Measurements from ENCODE around the gene LOXL3.

Gene LOXL3

DNA sequence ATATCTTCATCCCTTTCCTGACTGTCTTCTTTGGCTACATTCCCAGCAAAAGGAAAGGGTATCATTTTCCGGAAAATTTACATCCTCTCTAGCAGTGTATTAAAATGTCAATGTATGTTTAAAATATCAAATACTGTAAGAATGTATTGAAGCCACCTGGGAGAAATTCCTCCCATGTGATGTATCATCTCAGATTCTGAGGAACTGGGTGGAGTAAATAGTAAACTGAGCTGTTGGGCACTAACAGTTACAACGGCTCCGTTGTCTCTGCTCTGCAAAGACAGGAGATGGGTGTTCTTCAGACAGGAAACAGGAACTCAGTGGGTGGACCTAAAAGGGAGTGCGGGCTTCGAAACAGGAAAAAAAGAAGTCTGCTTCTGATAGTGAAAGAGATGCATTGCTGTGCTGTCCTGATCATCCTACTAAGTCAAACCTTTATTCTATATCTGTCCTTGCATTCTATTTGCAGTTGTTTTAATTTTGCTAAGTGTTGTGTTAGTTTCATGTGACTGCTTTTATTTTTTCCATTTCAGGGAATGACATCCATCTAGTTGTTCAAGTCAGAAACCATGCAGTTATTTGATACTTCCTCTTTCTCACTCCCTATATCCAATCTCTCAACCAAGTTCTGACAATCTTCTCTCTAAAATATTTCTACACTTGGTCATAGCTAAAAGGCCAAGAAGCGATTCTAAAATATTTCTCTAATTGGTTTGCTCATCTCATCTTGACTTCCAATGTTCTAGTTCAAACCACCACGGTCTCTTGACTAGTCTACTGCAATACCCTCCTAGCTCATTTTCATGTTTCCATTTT lies 20.2 kb upstream of the LOXL3 start:
- H3K4me3 ChIP-seq (ENCODE audit: severe bottlenecking) = no peak overlapping the region
- ATAC-seq (ENCODE audit: low read depth) = peak; percentile 98
- no peak for DNase-seq (ENCODE audit: low spot score)
- no peaks in the 10 kb centered on the region for H3K27me3 ChIP-seq (ENCODE audit: insufficient read depth, poor library complexity, severe bottlenecking)
- H3K9me3 ChIP-seq (ENCODE audit: severe bottlenecking) = no peaks in the 10 kb centered on the region
- no peaks in the 10 kb centered on the region for H3K36me3 ChIP-seq (ENCODE audit: low read depth)
- peaks cover 14% of the 10 kb centered on the region for H3K4me1 ChIP-seq (ENCODE audit: insufficient read depth, poor library complexity, severe bottlenecking)
- TF ChIP-seq, protein P1, sequence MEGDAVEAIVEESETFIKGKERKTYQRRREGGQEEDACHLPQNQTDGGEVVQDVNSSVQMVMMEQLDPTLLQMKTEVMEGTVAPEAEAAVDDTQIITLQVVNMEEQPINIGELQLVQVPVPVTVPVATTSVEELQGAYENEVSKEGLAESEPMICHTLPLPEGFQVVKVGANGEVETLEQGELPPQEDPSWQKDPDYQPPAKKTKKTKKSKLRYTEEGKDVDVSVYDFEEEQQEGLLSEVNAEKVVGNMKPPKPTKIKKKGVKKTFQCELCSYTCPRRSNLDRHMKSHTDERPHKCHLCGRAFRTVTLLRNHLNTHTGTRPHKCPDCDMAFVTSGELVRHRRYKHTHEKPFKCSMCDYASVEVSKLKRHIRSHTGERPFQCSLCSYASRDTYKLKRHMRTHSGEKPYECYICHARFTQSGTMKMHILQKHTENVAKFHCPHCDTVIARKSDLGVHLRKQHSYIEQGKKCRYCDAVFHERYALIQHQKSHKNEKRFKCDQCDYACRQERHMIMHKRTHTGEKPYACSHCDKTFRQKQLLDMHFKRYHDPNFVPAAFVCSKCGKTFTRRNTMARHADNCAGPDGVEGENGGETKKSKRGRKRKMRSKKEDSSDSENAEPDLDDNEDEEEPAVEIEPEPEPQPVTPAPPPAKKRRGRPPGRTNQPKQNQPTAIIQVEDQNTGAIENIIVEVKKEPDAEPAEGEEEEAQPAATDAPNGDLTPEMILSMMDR (IDR thresholded peaks at IDR 0.05; ENCODE audit: poor library complexity, severe bottlenecking) = no peak
- H3K27ac ChIP-seq (ENCODE audit: poor library complexity, severe bottlenecking) = peak overlapping the region; percentile 89

DNA sequence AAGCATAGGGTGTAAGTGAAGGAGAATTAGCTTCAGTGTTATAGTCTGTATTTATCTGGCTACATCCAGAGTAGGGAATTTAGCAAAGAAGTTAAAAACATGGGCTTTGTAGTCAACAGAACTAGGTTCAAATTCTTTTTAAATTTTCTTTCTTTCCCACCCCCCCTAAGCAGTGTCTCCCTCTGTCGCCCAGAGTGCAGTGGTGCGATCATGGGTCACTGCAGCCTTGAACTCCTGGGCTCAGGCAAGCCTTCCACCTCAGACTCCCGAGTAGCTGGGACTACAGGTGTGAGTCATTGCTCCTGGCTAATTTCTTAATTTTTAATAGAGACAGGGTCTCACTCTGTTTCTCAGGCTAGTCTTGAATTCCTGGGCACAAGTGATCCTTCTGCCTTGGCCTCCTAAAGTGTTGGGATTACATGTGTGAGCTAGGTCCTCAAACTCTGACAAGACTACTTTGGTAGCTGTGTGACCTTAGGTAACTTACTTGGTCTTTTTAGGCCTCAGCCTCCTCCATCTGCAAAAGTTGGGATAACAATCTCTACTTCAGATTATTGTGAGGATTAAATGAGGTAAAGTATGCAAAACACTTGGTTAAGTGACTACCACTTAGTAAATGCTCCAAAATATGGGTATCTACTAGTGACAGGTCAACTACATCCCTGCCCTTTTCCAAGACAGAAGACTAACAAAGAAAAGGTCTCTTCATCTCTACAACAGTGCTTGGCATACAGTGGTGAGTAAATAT lies 18.6 kb upstream of the LOXL3 start:
- ATAC-seq (ENCODE audit: low read depth) (no peak), DNase-seq (ENCODE audit: low spot score) (no peak)
- H3K27me3 ChIP-seq (ENCODE audit: insufficient read depth, poor library complexity, severe bottlenecking) = no peaks in the 10 kb centered on the region
- TF ChIP-seq, protein P1 (IDR thresholded peaks at IDR 0.05; ENCODE audit: poor library complexity, severe bottlenecking) = no peak
- H3K27ac ChIP-seq (ENCODE audit: poor library complexity, severe bottlenecking) = peak overlapping the region; percentile 89
- no peaks in the 10 kb centered on the region for H3K9me3 ChIP-seq (ENCODE audit: severe bottlenecking)
- no peak overlapping the region for H3K4me3 ChIP-seq (ENCODE audit: severe bottlenecking)
- H3K4me1 ChIP-seq (ENCODE audit: insufficient read depth, poor library complexity, severe bottlenecking) = peaks cover 28% of the 10 kb centered on the region
- H3K36me3 ChIP-seq (ENCODE audit: low read depth) = no peaks in the 10 kb centered on the region

DNA sequence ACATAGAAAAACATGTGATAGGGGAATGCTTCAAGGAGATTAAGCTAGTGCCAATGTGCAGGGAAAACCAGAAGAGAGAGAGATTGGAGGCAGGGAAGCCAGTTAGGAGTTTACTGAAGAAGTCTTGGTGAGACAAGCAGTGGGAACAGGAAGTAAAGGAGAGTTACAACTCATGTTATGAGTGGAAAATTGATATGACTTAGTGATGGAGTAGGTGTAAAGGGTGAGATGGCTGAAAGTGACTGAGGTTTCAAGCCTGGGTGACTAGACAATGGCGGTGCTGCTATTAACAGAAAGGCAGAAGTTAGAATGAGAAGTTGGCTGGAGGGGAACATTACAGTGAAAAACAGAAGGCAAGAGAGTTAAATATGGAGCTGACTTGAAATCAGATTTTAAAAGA lies 17.3 kb upstream of the LOXL3 start:
- DNase-seq (ENCODE audit: low spot score) (no peak), ATAC-seq (ENCODE audit: low read depth) (no peak)
- Histone ChIP-seq H3K27ac (ENCODE audit: poor library complexity, severe bottlenecking) (no peak overlapping the region), H3K36me3 (ENCODE audit: low read depth) (no peaks in the 10 kb centered on the region), H3K27me3 (ENCODE audit: insufficient read depth, poor library complexity, severe bottlenecking) (no peaks in the 10 kb centered on the region), H3K4me3 (ENCODE audit: severe bottlenecking) (no peak overlapping the region), H3K9me3 (ENCODE audit: severe bottlenecking) (no peaks in the 10 kb centered on the region), H3K4me1 (ENCODE audit: insufficient read depth, poor library complexity, severe bottlenecking) (peaks cover 38% of the 10 kb centered on the region)
- TF ChIP-seq, protein P1 (IDR thresholded peaks at IDR 0.05; ENCODE audit: poor library complexity, severe bottlenecking) = no peak

DNA sequence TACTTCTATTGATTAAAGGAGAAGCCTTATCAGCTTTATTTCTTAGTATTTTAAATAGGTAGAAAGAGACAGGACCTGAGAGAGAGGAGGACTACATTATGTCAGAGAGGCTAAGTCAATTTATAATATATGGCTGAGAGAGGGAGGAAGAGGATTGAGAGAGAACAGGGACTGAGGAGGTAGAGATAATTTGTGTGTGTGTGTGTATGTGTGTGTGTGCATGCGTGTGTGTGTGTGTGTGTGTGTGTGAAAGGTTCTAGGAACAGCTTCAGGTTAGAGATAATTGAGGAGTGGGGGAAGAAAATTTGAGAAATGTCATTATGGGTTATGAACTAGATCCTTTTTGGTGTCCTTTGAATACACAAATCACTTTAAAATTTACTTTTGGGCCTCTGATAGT lies 15.9 kb upstream of the LOXL3 start:
- peaks cover 40% of the 10 kb centered on the region for H3K4me1 ChIP-seq (ENCODE audit: insufficient read depth, poor library complexity, severe bottlenecking)
- no peak overlapping the region for H3K27ac ChIP-seq (ENCODE audit: poor library complexity, severe bottlenecking)
- TF ChIP-seq, protein P1 (IDR thresholded peaks at IDR 0.05; ENCODE audit: poor library complexity, severe bottlenecking) = no peak

More for the DNA sequence above, 15.9 kb upstream of the LOXL3 start:
- Histone ChIP-seq H3K4me3 (ENCODE audit: severe bottlenecking) (no peak overlapping the region), H3K36me3 (ENCODE audit: low read depth) (no peaks in the 10 kb centered on the region), H3K27me3 (ENCODE audit: insufficient read depth, poor library complexity, severe bottlenecking) (no peaks in the 10 kb centered on the region), H3K9me3 (ENCODE audit: severe bottlenecking) (no peaks in the 10 kb centered on the region)
- ATAC-seq (ENCODE audit: low read depth) (no peak), DNase-seq (ENCODE audit: low spot score) (no peak)
